ENCODE results near the gene PKP2. TPM values are rescaled to one million over a fixed set of nuclear protein-coding genes. Genes with fewer than 3 reads are reported as not detected.

Gene PKP2
- total RNA-seq, 2 experiments from 2014 or later = not detected

DNA sequence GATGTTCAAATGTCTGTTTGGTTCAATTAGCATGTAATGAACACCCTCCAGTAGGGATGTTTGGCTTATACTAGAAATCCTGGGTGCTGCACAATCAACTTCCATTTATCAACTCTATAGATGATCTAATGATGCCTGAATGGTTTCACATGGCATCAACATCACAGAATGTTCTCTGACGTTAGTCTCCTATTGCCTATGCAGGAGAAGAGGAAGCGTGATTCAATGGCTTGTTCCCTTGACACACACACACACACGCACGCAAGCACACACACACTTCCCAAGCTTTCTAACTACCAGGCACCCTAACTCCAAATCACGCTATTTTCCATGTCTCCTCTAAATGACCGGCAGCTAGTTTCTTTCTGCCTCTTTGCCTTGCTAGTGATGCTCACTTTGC lies 49.3 kb downstream of the PKP2 start:
- Histone ChIP-seq H3K79me2 (ENCODE audit: insufficient read depth, low read depth, low read length) (no peaks in the 10 kb centered on the region), H3K9me3 (ENCODE audit: low read length) (no peaks in the 10 kb centered on the region), H3K36me3 (ENCODE audit: insufficient read depth, low read length) (no peaks in the 10 kb centered on the region), H3K4me2 (ENCODE audit: low read length) (no peak overlapping the region), H3K9me2 (ENCODE audit: insufficient read depth, low read length) (no peaks in the 10 kb centered on the region), H3K4me1 (ENCODE audit: insufficient read depth, low read length, poor library complexity, severe bottlenecking) (no peaks in the 10 kb centered on the region), H4K20me1 (ENCODE audit: insufficient read depth, low read length) (no peaks in the 10 kb centered on the region), H3K4me3 (ENCODE audit: low read depth, low read length, poor library complexity, severe bottlenecking) (no peak overlapping the region), H3K27ac (ENCODE audit: low read depth, low read length, poor library complexity, severe bottlenecking) (no peak overlapping the region), H2AFZ (ENCODE audit: low read length) (no peak overlapping the region)
- no peak for DNase-seq (ENCODE audit: low spot score)
- CTCF ChIA-PET (ENCODE audit: unreplicated experiment) = no interaction called here
- POLR2A ChIA-PET = no interaction called here
- intact Hi-C loops (cut with micrococcal nuclease; ENCODE audit: unreplicated experiment) = loop anchor here (5.0 kb wide), 1 partner anchor 60 kb away; no protein-coding TSS in a partner anchor
- no TSS peak for BruUV-seq (replicated peaks)
- TF ChIP-seq EZH2phosphoT487 (IDR thresholded peaks at IDR 0.05; ENCODE audit: borderline replicate concordance, low read depth, low read length) = no peak
- TF ChIP-seq, protein P1, sequence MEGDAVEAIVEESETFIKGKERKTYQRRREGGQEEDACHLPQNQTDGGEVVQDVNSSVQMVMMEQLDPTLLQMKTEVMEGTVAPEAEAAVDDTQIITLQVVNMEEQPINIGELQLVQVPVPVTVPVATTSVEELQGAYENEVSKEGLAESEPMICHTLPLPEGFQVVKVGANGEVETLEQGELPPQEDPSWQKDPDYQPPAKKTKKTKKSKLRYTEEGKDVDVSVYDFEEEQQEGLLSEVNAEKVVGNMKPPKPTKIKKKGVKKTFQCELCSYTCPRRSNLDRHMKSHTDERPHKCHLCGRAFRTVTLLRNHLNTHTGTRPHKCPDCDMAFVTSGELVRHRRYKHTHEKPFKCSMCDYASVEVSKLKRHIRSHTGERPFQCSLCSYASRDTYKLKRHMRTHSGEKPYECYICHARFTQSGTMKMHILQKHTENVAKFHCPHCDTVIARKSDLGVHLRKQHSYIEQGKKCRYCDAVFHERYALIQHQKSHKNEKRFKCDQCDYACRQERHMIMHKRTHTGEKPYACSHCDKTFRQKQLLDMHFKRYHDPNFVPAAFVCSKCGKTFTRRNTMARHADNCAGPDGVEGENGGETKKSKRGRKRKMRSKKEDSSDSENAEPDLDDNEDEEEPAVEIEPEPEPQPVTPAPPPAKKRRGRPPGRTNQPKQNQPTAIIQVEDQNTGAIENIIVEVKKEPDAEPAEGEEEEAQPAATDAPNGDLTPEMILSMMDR (conservative IDR thresholded peaks at IDR 0.05; ENCODE audit: low read length) = no peak

DNA sequence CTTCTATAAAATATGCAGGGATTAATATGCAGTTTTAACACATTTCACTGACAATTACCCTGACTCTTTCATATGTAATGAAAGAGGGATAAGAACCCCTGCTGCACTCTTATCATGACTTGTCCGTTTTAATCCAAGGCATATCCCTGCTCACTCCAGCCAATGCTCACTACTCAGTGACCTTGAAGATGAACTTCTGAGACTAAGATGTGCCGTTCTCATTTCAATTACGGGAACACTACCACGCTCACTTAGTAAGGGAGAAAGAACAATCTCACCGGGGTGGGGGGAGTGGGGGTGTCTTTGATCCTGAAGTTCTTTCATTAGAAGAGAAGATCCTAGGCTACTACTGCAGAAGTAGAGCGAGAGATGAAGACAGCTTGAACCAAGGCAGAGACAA lies 50.5 kb downstream of the PKP2 start:
- no peaks in the 10 kb centered on the region for H3K4me1 ChIP-seq (ENCODE audit: insufficient read depth, low read length, poor library complexity, severe bottlenecking)
- BruUV-seq (replicated peaks) = no TSS peak
- no peak overlapping the region for H3K4me2 ChIP-seq (ENCODE audit: low read length)
- H3K36me3 ChIP-seq (ENCODE audit: insufficient read depth, low read length) = no peaks in the 10 kb centered on the region
- no peak overlapping the region for H3K27ac ChIP-seq (ENCODE audit: low read depth, low read length, poor library complexity, severe bottlenecking)
- ChIA-PET POLR2A (no interaction called here), CTCF (ENCODE audit: unreplicated experiment) (no interaction called here)
- H2AFZ ChIP-seq (ENCODE audit: low read length) = no peak overlapping the region
- intact Hi-C loops (cut with micrococcal nuclease; ENCODE audit: unreplicated experiment) = loop anchor here (5.0 kb wide), 1 partner anchor 59 kb away; no protein-coding TSS in a partner anchor
- no peaks in the 10 kb centered on the region for H3K79me2 ChIP-seq (ENCODE audit: insufficient read depth, low read depth, low read length)
- no peaks in the 10 kb centered on the region for H4K20me1 ChIP-seq (ENCODE audit: insufficient read depth, low read length)
- H3K9me3 ChIP-seq (ENCODE audit: low read length) = no peaks in the 10 kb centered on the region
- TF ChIP-seq EZH2phosphoT487 (IDR thresholded peaks at IDR 0.05; ENCODE audit: borderline replicate concordance, low read depth, low read length) = no peak
- TF ChIP-seq, protein P1 (conservative IDR thresholded peaks at IDR 0.05; ENCODE audit: low read length) = no peak
- no peak for DNase-seq (ENCODE audit: low spot score)
- no peaks in the 10 kb centered on the region for H3K9me2 ChIP-seq (ENCODE audit: insufficient read depth, low read length)
- no peak overlapping the region for H3K4me3 ChIP-seq (ENCODE audit: low read depth, low read length, poor library complexity, severe bottlenecking)

DNA sequence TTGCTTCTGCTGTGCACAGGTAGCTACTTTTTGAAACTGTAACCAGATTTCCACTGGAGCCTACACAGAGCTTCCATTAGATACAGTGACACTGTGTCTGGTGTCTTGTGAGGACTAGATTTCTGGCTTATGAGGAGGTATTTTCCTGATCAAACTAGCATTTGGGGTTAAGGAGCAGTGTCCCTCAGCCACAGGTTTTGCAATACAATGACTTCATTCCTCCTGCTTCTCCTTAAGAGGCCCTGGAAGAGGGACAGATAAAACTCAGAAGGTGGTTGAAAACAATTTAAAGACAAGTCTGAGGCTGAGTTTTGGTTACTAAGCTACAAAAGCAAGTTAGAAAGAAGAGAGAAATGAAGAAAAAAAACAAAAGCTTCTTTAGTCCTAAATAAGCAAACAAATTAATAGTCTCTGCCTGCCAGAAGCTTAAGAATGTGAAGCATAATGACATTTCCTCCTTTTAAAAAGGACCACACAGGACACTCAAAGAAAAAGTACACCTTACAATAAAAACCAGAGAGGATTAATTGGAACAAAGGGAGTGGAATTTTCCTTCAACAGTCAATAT lies 53.0 kb downstream of the PKP2 start:
- Histone ChIP-seq H2AFZ (ENCODE audit: low read length) (no peak overlapping the region), H3K4me1 (ENCODE audit: insufficient read depth, low read length, poor library complexity, severe bottlenecking) (no peaks in the 10 kb centered on the region), H3K79me2 (ENCODE audit: insufficient read depth, low read depth, low read length) (no peaks in the 10 kb centered on the region), H3K4me3 (ENCODE audit: low read depth, low read length, poor library complexity, severe bottlenecking) (no peak overlapping the region), H3K9me3 (ENCODE audit: low read length) (no peaks in the 10 kb centered on the region), H3K36me3 (ENCODE audit: insufficient read depth, low read length) (no peaks in the 10 kb centered on the region), H3K27ac (ENCODE audit: low read depth, low read length, poor library complexity, severe bottlenecking) (no peak overlapping the region), H3K4me2 (ENCODE audit: low read length) (no peak overlapping the region), H3K9me2 (ENCODE audit: insufficient read depth, low read length) (no peaks in the 10 kb centered on the region), H4K20me1 (ENCODE audit: insufficient read depth, low read length) (no peaks in the 10 kb centered on the region)
- BruUV-seq (replicated peaks) = no TSS peak
- CTCF ChIA-PET (ENCODE audit: unreplicated experiment) = no interaction called here
- POLR2A ChIA-PET = interaction anchor here (1.6 to 2.4 kb wide), 2 partner anchors 9 to 15 kb away, joined by 8 to 10 read pairs; no protein-coding TSS in a partner anchor
- intact Hi-C loops (cut with micrococcal nuclease; ENCODE audit: unreplicated experiment) = no loop called here
- no peak for DNase-seq (ENCODE audit: low spot score)
- TF ChIP-seq, protein P1 (conservative IDR thresholded peaks at IDR 0.05; ENCODE audit: low read length) = no peak
- no peak for TF ChIP-seq EZH2phosphoT487 (IDR thresholded peaks at IDR 0.05; ENCODE audit: borderline replicate concordance, low read depth, low read length)

Measured in OCI-LY7 (cell line).